NT2/D1 (cell line): Measurements from ENCODE around the gene ZAP70.

Experiments
- YY1 ChIP-seq: IDR thresholded peaks from 2 replicates; pipeline ENCODE4 v1.6.1; 2011; ENCODE audit not compliant: insufficient read length, insufficient read depth
- ZNF274 ChIP-seq: IDR thresholded peaks from 2 replicates; pipeline ENCODE4 v1.6.1; 2011; ENCODE audit warnings: mild to moderate bottlenecking, low read depth, low read length

DNA sequence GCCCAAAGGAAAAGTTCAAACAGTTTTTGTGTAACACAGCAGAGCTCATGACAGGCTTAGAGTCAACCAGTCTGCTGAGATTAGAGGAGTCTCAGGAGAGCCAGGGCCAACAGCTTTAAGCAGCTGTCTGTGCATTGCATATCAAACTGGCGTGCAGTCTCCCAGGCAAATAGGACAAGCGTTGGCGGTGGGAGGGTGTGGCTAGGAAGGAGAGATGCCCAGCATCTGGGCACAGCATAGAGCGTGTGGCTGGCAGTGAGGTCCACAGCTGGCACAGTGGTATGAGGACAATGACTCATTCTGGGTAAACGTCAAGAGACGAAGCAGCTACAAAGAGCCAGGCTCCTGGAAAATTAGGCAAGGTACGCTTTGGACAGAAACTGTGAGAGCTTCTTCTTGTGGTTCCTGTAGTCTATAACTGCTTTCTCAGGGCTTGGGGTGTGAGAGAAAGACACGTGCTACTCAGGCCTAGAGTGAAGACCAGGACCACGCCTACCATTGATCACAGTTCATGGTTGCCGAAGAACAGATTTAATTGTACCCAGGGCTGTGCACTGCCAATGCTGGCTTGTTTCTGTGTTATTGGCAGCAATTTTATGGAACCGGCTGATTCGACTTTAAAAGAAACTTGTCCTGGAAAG is 14.8 kb downstream of the ZAP70 start:
- TF ChIP-seq ZNF274 (no peak), YY1 (no peak)
